ENCODE results near the gene R3HCC1L. TPM values are rescaled to one million over a fixed set of nuclear protein-coding genes. Genes with fewer than 3 reads are reported as not detected.

R3HCC1L gene
- total and polyA plus RNA-seq, 2 donors (not counting 1 experiment from before 2014, with no cell fraction given), result 11.6 to 25.1 TPM

DNA sequence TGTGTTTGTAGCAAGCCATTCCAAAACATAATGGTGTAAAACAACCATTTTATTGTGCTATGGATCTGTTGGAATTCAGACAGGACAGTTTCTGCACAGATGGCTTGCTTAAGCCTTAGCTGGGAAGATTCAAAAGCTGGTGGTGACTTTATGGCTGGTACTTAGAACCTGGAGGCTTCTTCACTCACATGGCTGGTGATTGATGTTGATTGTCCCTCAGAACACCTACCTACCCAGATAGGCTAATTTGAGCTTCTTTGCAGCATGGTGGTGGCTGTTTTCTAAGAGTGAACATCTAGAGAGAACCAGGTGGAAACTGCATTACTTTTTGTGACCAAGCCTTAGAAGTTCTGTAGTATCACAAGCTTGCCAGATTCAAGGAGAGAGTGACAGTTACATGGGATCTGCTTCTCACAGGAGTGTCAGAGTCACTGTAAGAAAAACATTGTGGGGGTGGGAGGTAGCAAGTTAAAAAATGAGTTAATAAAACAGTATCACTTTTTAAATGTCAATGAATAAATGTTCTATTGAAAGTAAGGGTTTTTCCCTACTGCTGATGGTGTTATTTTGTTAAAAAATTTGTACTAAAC lies 7.1 kb downstream of the R3HCC1L start:
- intact Hi-C loops (cut with micrococcal nuclease), result no loop called here
- Mint-ChIP-seq H3K9me3 (ENCODE audit: insufficient read depth) (no peaks in the 10 kb centered on the region), H3K4me3 (no peak overlapping the region), H3K27ac (no peak overlapping the region), H3K4me1 (peaks cover 68% of the 10 kb centered on the region), H3K27me3 (no peaks in the 10 kb centered on the region)
- Histone ChIP-seq H3K27ac (ENCODE audit: low read length in 2 of 2) (peak overlapping the region in 1 of 2 donors; percentile 27), H3K4me3 (ENCODE audit: control extremely low read depth in 1 of 5, extremely low read depth in 1 of 5, insufficient read depth in 1 of 5, low read depth in 2 of 5, low read length in 4 of 5) (no peak overlapping the region), H3K36me3 (replicated peaks in 1 of 2; ENCODE audit: control extremely low read depth in 1 of 2, control insufficient read depth in 1 of 2, extremely low read depth in 1 of 2, insufficient read depth in 2 of 2, low read length in 1 of 2) (no peaks in the 10 kb centered on the region), H3K79me2 (ENCODE audit: control insufficient read depth, insufficient read depth, low read length) (peaks cover 98% of the 10 kb centered on the region), H3K4me2 (replicated peaks; ENCODE audit: low read depth, low read length, poor library complexity, severe bottlenecking) (no peak overlapping the region), H2AFZ (ENCODE audit: insufficient read depth, low read depth, low read length, poor library complexity, severe bottlenecking) (no peak overlapping the region), H3K9me3 (ENCODE audit: control extremely low read depth in 1 of 3, control insufficient read depth in 2 of 3, insufficient read depth in 1 of 3, low read length in 2 of 3) (peaks cover 0 to 5% (median 0%) of the 10 kb centered on the region in 3 donors), H4K20me1 (ENCODE audit: control insufficient read depth, insufficient read depth, low read length, poor library complexity, severe bottlenecking) (peaks cover 58% of the 10 kb centered on the region), H3K27me3 (replicated peaks in 1 of 4; ENCODE audit: control extremely low read depth in 1 of 4, control insufficient read depth in 3 of 4, insufficient read depth in 4 of 4, low read length in 3 of 4) (no peaks in the 10 kb centered on the region), H3K9ac (ENCODE audit: low read length) (no peak overlapping the region), H3K4me1 (ENCODE audit: control insufficient read depth in 2 of 2, insufficient read depth in 2 of 2, low read length in 2 of 2) (peaks cover 11 to 18% of the 10 kb centered on the region in 2 donors)
- CTCF ChIA-PET, result interaction anchor here (1.7 kb wide), 1 partner anchor 10 kb away, joined by 5 read pairs; no protein-coding TSS in a partner anchor
- no peak for ATAC-seq (ENCODE audit: low read depth)
- POLR2A ChIA-PET, result no interaction called here
- TF ChIP-seq, protein P1, sequence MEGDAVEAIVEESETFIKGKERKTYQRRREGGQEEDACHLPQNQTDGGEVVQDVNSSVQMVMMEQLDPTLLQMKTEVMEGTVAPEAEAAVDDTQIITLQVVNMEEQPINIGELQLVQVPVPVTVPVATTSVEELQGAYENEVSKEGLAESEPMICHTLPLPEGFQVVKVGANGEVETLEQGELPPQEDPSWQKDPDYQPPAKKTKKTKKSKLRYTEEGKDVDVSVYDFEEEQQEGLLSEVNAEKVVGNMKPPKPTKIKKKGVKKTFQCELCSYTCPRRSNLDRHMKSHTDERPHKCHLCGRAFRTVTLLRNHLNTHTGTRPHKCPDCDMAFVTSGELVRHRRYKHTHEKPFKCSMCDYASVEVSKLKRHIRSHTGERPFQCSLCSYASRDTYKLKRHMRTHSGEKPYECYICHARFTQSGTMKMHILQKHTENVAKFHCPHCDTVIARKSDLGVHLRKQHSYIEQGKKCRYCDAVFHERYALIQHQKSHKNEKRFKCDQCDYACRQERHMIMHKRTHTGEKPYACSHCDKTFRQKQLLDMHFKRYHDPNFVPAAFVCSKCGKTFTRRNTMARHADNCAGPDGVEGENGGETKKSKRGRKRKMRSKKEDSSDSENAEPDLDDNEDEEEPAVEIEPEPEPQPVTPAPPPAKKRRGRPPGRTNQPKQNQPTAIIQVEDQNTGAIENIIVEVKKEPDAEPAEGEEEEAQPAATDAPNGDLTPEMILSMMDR (IDR thresholded peaks at IDR 0.05), result no peak
- TF ChIP-seq EZH2 (IDR thresholded peaks at IDR 0.05; ENCODE audit: borderline replicate concordance, insufficient read depth, low read depth, low read length, poor library complexity, severe bottlenecking), result no peak
- DNase-seq, result no peak

DNA sequence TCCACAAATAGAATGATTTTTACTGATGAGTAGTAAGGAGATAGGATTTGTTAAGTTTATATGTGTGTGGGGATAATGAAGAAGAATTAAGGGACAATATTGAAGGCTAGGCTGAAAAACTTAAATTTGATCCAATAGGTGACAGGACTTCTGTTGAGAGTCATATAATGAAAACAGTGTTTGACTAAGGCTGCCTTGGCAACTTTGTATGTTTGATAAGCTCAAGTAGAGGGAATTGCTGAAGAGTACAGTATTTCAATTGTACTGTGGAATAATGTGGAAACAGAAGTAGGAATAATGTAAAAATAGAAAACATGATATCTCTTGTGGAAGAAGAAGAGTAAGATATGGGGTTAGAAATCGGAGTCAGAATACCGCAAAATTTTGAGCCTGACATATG lies 10.5 kb downstream of the R3HCC1L start:
- H3K27me3 Mint-ChIP-seq, result no peaks in the 10 kb centered on the region
- H3K4me3 Mint-ChIP-seq, result no peak overlapping the region
- peaks cover 51% of the 10 kb centered on the region for H4K20me1 ChIP-seq (ENCODE audit: control insufficient read depth, insufficient read depth, low read length, poor library complexity, severe bottlenecking)
- POLR2A ChIA-PET, result no interaction called here
- no peak overlapping the region for H3K4me3 ChIP-seq (ENCODE audit: control extremely low read depth in 1 of 5, extremely low read depth in 1 of 5, insufficient read depth in 1 of 5, low read depth in 2 of 5, low read length in 4 of 5)
- no peak for ATAC-seq (ENCODE audit: low read depth)
- H3K9me3 ChIP-seq (ENCODE audit: control extremely low read depth in 1 of 3, control insufficient read depth in 2 of 3, insufficient read depth in 1 of 3, low read length in 2 of 3), result peaks cover 0 to 22% (median 4%) of the 10 kb centered on the region in 3 donors
- H3K27me3 ChIP-seq (replicated peaks in 1 of 4; ENCODE audit: control extremely low read depth in 1 of 4, control insufficient read depth in 3 of 4, insufficient read depth in 4 of 4, low read length in 3 of 4), result no peaks in the 10 kb centered on the region
- H3K27ac Mint-ChIP-seq, result no peak overlapping the region
- no peak overlapping the region for H3K9ac ChIP-seq (ENCODE audit: low read length)
- peaks cover 98% of the 10 kb centered on the region for H3K79me2 ChIP-seq (ENCODE audit: control insufficient read depth, insufficient read depth, low read length)
- peaks cover 9 to 17% of the 10 kb centered on the region in 2 donors for H3K4me1 ChIP-seq (ENCODE audit: control insufficient read depth in 2 of 2, insufficient read depth in 2 of 2, low read length in 2 of 2)
- no peaks in the 10 kb centered on the region for H3K36me3 ChIP-seq (replicated peaks in 1 of 2; ENCODE audit: control extremely low read depth in 1 of 2, control insufficient read depth in 1 of 2, extremely low read depth in 1 of 2, insufficient read depth in 2 of 2, low read length in 1 of 2)
- no peak for DNase-seq
- intact Hi-C loops (cut with micrococcal nuclease), result no loop called here
- no peak for TF ChIP-seq EZH2 (IDR thresholded peaks at IDR 0.05; ENCODE audit: borderline replicate concordance, insufficient read depth, low read depth, low read length, poor library complexity, severe bottlenecking)
- TF ChIP-seq, protein P1 (IDR thresholded peaks at IDR 0.05), result no peak
- peaks cover 41% of the 10 kb centered on the region for H3K4me1 Mint-ChIP-seq
- H2AFZ ChIP-seq (ENCODE audit: insufficient read depth, low read depth, low read length, poor library complexity, severe bottlenecking), result no peak overlapping the region
- H3K4me2 ChIP-seq (replicated peaks; ENCODE audit: low read depth, low read length, poor library complexity, severe bottlenecking), result no peak overlapping the region
- peaks cover 9% of the 10 kb centered on the region for H3K9me3 Mint-ChIP-seq (ENCODE audit: insufficient read depth)
- CTCF ChIA-PET, result no interaction called here
- 100% methylated on average over 2 of the region's 2 CpGs for WGBS (ENCODE audit: insufficient coverage)
- H3K27ac ChIP-seq (ENCODE audit: low read length in 2 of 2), result no peak overlapping the region
